H1 (cell line): Measurements from ENCODE around the gene SLC25A26. TPM values are rescaled to one million over a fixed set of nuclear protein-coding genes. Genes with fewer than 3 reads are reported as not detected.

Experiments
- CTCF ChIA-PET: fragments of 300-600 bp; sonication (Branson Sonifier 250); formaldehyde crosslinking; loops from one replicate; lab custom pipeline; 2021; ENCODE audit not compliant: partially characterized antibody; lab: Charles Lee
- POLR2A ChIA-PET: fragments of 300-600 bp; sonication (Branson Sonifier 250); formaldehyde crosslinking; loops from one replicate; lab custom pipeline; 2021; ENCODE audit warnings: inconsistent platforms; ENCODE audit not compliant: partially characterized antibody; lab: Charles Lee
- DNase-seq, 2 experiments: peaks; one replicate each; pipeline versions ENCODE4 v3.0.0 to v3.0.0-alpha.2; 2010 to 2022; ENCODE audit warnings: low spot score in 2 of 2, low read depth in 1 of 2, mixed read lengths in 1 of 2
- FAIRE-seq: peaks from 2 replicates; lab custom pipeline; 2011; peaks lifted over from hg19 to GRCh38; lab: Jason Lieb, UNC
- H2AFZ ChIP-seq: 2 replicates; pipeline ENCODE4 v1.8.1; 2012; ENCODE audit warnings: low read length, inconsistent platforms
- H2AK5ac ChIP-seq: 2 replicates; pipeline ENCODE4 v1.6.1; 2013; ENCODE audit warnings: low read depth, low read length
- H2BK120ac ChIP-seq: replicated peaks from 2 replicates; pipeline ENCODE3; 2013; ENCODE audit warnings: low read depth, low read length, inconsistent platforms
- H2BK12ac ChIP-seq: 2 replicates; pipeline ENCODE4 v1.6.1; 2013; ENCODE audit warnings: low read depth, low read length
- H2BK15ac ChIP-seq: 2 replicates; pipeline ENCODE4 v1.6.1; 2013; ENCODE audit warnings: low read length
- H2BK20ac ChIP-seq: 2 replicates; pipeline ENCODE4 v1.6.1; 2013; ENCODE audit warnings: low read length
- H2BK5ac ChIP-seq: 2 replicates; pipeline ENCODE4 v1.6.1; 2013; ENCODE audit warnings: low read depth, low read length
- H3K14ac ChIP-seq: 2 replicates; pipeline ENCODE4 v1.6.1; 2013; ENCODE audit warnings: inconsistent platforms; ENCODE audit not compliant: insufficient read length
- H3K18ac ChIP-seq: 2 replicates; pipeline ENCODE4 v1.6.1; 2013; ENCODE audit warnings: low read length; ENCODE audit errors: extremely low read depth
- H3K23ac ChIP-seq: 2 replicates; pipeline ENCODE4 v1.6.1; 2013; ENCODE audit warnings: inconsistent platforms; ENCODE audit not compliant: insufficient read length
- H3K23me2 ChIP-seq: 2 replicates; pipeline ENCODE4 v1.6.1; 2013; ENCODE audit warnings: low read depth, low read length
- H3K27ac ChIP-seq: 2 replicates; pipeline ENCODE4 v1.6.1; 2011; ENCODE audit warnings: low read depth, low read length, inconsistent platforms
- H3K27me3 ChIP-seq, 4 experiments: replicated peaks in 1 of 4; 1 replicate in 1 of 4; 2 replicates in 3 of 4; pipeline versions ENCODE4 v1.6.1 to v1.8.1; 2011 to 2013; ENCODE audit warnings: low read length in 3 of 4, mild to moderate bottlenecking in 3 of 4, inconsistent platforms in 2 of 4, mixed read lengths in 2 of 4, moderate library complexity in 1 of 4; ENCODE audit not compliant: control insufficient read depth in 3 of 4, insufficient read depth in 3 of 4; ENCODE audit errors: extremely low read depth in 1 of 4
- H3K36me3 ChIP-seq, 4 experiments: 2 replicates each; pipeline versions ENCODE4 v1.6.1 to v1.8.1; 2011 to 2013; ENCODE audit warnings: mild to moderate bottlenecking in 4 of 4, low read length in 3 of 4, moderate library complexity in 2 of 4, control low read depth in 1 of 4, inconsistent platforms in 1 of 4; ENCODE audit not compliant: insufficient read depth in 4 of 4, control insufficient read depth in 2 of 4
- H3K4ac ChIP-seq: replicated peaks from 2 replicates; pipeline ENCODE3; 2013; ENCODE audit warnings: low read length, low read depth, mixed read lengths, inconsistent platforms; ENCODE audit not compliant: insufficient read length
- H3K4me1 ChIP-seq, 4 experiments: replicated peaks in 1 of 4; 1 replicate in 1 of 4; 2 replicates in 3 of 4; pipeline versions ENCODE4 v1.6.1 to v1.8.1; 2011 to 2013; ENCODE audit warnings: low read length in 3 of 4, inconsistent platforms in 2 of 4, mixed read lengths in 1 of 4; ENCODE audit not compliant: insufficient read depth in 4 of 4, control insufficient read depth in 3 of 4
- H3K4me2 ChIP-seq, 2 experiments: 2 replicates each; pipeline versions ENCODE4 v1.6.1 to v1.8.1; 2011 to 2013; ENCODE audit warnings: low read depth in 2 of 2, low read length in 2 of 2, control low read depth in 1 of 2, inconsistent platforms in 1 of 2, mild to moderate bottlenecking in 1 of 2; ENCODE audit not compliant: insufficient read depth in 1 of 2
- H3K4me3 ChIP-seq, 4 experiments: fragments of 200-600, 300-600 bp in 1 of 4; sonication (generic), shearing (Covaris generic), sonication (Bioruptor Twin) in 1 of 4; 2 replicates each; pipeline versions ENCODE4 v1.5.1 to v1.8.1; 2011 to 2016; ENCODE audit warnings: low read length in 4 of 4, low read depth in 3 of 4, control low read depth in 2 of 4, inconsistent platforms in 2 of 4, mild to moderate bottlenecking in 2 of 4, mixed read lengths in 1 of 4, moderate library complexity in 1 of 4; ENCODE audit not compliant: insufficient read depth in 2 of 4; ENCODE audit errors: extremely low read depth in 1 of 4
- H3K56ac ChIP-seq: replicated peaks from 2 replicates; pipeline ENCODE3; 2013; ENCODE audit warnings: low read depth, mild to moderate bottlenecking, mixed read lengths, low read length, inconsistent platforms; ENCODE audit not compliant: insufficient read length
- H3K79me1 ChIP-seq: 2 replicates; pipeline ENCODE4 v1.6.1; 2013; ENCODE audit warnings: low read depth, low read length, control low read depth
- H3K79me2 ChIP-seq, 2 experiments: 2 replicates each; pipeline versions ENCODE4 v1.6.1 to v1.8.1; 2012 to 2013; ENCODE audit warnings: low read length in 2 of 2, mild to moderate bottlenecking in 2 of 2, inconsistent platforms in 1 of 2; ENCODE audit not compliant: insufficient read depth in 2 of 2, control insufficient read depth in 1 of 2
- H3K9ac ChIP-seq, 4 experiments: replicated peaks in 1 of 4; 1 replicate in 1 of 4; 2 replicates in 3 of 4; pipeline versions ENCODE4 v1.6.1 to v1.8.1; 2011 to 2013; ENCODE audit warnings: low read depth in 3 of 4, low read length in 3 of 4, control low read depth in 2 of 4, mild to moderate bottlenecking in 2 of 4, moderate library complexity in 2 of 4, inconsistent platforms in 1 of 4; ENCODE audit errors: extremely low read depth in 1 of 4
- H3K9me3 ChIP-seq, 2 experiments: 2 replicates each; pipeline versions ENCODE4 v1.6.1 to v1.8.1; 2012 to 2013; ENCODE audit warnings: mild to moderate bottlenecking in 2 of 2, moderate library complexity in 2 of 2, control low read depth in 1 of 2, inconsistent platforms in 1 of 2, low read depth in 1 of 2, low read length in 1 of 2, mixed read lengths in 1 of 2; ENCODE audit not compliant: insufficient read depth in 2 of 2
- H4K20me1 ChIP-seq, 2 experiments: replicated peaks in 1 of 2; 2 replicates each; pipeline versions ENCODE3 to v1.8.1; 2011 to 2013; ENCODE audit warnings: inconsistent platforms in 2 of 2, low read length in 2 of 2, mild to moderate bottlenecking in 1 of 2; ENCODE audit not compliant: insufficient read depth in 2 of 2, control insufficient read depth in 1 of 2
- H4K5ac ChIP-seq: 2 replicates; pipeline ENCODE4 v1.6.1; 2013; ENCODE audit warnings: low read length, low read depth, mixed read lengths, inconsistent platforms; ENCODE audit not compliant: insufficient read length
- H4K8ac ChIP-seq: 2 replicates; pipeline ENCODE4 v1.8.0; 2013; ENCODE audit warnings: mild to moderate bottlenecking, moderate library complexity, low read length, inconsistent platforms; ENCODE audit not compliant: insufficient read depth; ENCODE audit errors: extremely low read depth
- H4K91ac ChIP-seq: replicated peaks from 2 replicates; pipeline ENCODE3; 2013; ENCODE audit warnings: low read length, mixed read lengths, inconsistent platforms; ENCODE audit not compliant: insufficient read length
- BACH1 ChIP-seq: IDR thresholded peaks from 2 replicates; pipeline ENCODE4 v1.6.1; 2012; ENCODE audit warnings: low read length, improper control_type of control experiment
- BRCA1 ChIP-seq: IDR thresholded peaks from 2 replicates; pipeline ENCODE4 v1.6.1; 2012; ENCODE audit warnings: low read depth, low read length, improper control_type of control experiment
- WGBS, 2 experiments: shearing (Covaris generic) in 1 of 2; methylation state at CpG; one replicate each; pipeline versions ENCODE4 v1.1.6 to v1.1.7; 2013 to 2015; ENCODE audit warnings: low lambda C conversion rate in 2 of 2, mixed read lengths in 2 of 2, inconsistent platforms in 1 of 2, low coverage in 1 of 2, missing lambda C conversion rate in 1 of 2; ENCODE audit not compliant: insufficient replicate concordance in 2 of 2, insufficient coverage in 1 of 2, insufficient read length in 1 of 2; ENCODE audit errors: extremely low coverage in 1 of 2, missing lambda C conversion rate in 1 of 2; 5-methylcytosine and 5-hydroxymethylcytosine counted together
- polyA plus RNA-seq, 7 experiments: library from polyadenylated mRNA; depleted of rRNA in 3 of 7; stranded (reverse) in 5 of 7; unstranded in 2 of 7; fragments of >200 nt in 5 of 7; fragments of 200-250 nt in 2 of 7; gene quantifications; 1 replicate in 5 of 7; 2 replicates in 1 of 7; 4 replicates in 1 of 7; pipeline versions ENCODE4 v1.2.1 to v1.2.3, GENCODE V29; 2011 to 2013; ENCODE audit warnings: missing spikeins in 2 of 7, mixed read lengths in 2 of 7
- total RNA-seq: library from RNA; stranded (reverse); fragmentation: NEBNext Ultra II Directional; extraction: Animal tissue kit (Norgen Biotek cat#: 25700); gene quantifications from 2 replicates; pipeline ENCODE4 v1.2.1, GENCODE V29; 2021

Gene SLC25A26
- total and polyA plus RNA-seq, 2 of the 8 experiments (the other 6 are each of a cell fraction or from before 2014, with no cell fraction given): 30.0 to 37.0 TPM

DNA sequence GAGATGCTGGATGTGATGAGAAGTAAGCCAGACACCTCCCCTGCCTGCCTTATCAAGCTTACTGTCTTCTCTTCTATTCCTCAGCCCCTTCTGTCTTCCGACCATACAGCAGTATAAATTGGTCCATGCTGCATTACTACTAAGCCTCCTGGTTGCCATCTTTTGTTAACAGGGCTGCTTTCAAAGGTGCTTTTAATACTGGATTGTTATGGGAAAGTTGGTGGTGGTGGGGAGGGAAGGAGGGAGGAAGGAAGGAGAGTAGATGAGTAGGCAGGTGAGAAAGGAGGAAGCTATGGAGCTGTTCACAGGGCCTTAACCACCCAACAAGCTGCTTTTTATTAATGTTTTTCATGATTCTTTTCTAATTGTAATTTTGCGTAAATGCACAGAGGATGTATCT, 114.9 kb downstream of the SLC25A26 start:
- WGBS, 2 experiments: 61% methylated on average over 2 of the region's 2 CpGs; no CpG with 5 or more reads in 1 of the 2 experiments

More for the DNA sequence above, 114.9 kb downstream of the SLC25A26 start:
- no peaks in the 10 kb centered on the region for H3K9me3 ChIP-seq
- H3K27ac ChIP-seq: no peak overlapping the region
- H2BK120ac ChIP-seq: no peak overlapping the region
- peak overlapping the region; percentile 35 to 45; a peak in 3 of 4 replicates for H3K4me2 ChIP-seq
- DNase-seq: no peak
- no peak overlapping the region for H2BK5ac ChIP-seq
- no peaks in the 10 kb centered on the region for H3K27me3 ChIP-seq
- H2BK12ac ChIP-seq: no peak overlapping the region
- no peak overlapping the region for H3K14ac ChIP-seq
- H3K79me1 ChIP-seq: no peaks in the 10 kb centered on the region
- POLR2A ChIA-PET: no interaction called here
- H3K23ac ChIP-seq: no peak overlapping the region
- no peak overlapping the region for H3K9ac ChIP-seq
- H3K4me1 ChIP-seq: peaks cover 0 to 5% (median 4%) of the 10 kb centered on the region in 4 experiments; a peak in 4 of 7 replicates
- H2BK20ac ChIP-seq: no peak overlapping the region
- no peak overlapping the region for H2AK5ac ChIP-seq
- no peak overlapping the region for H3K4me3 ChIP-seq
- no peak for FAIRE-seq
- no peaks in the 10 kb centered on the region for H3K23me2 ChIP-seq
- CTCF ChIA-PET: interaction anchor here (1.1 to 1.2 kb wide), 2 partner anchors 90 to 495 kb away, joined by 3 read pairs; no protein-coding TSS in a partner anchor
- H3K4ac ChIP-seq: no peak overlapping the region
- H4K91ac ChIP-seq: no peak overlapping the region
- no peak overlapping the region for H2AFZ ChIP-seq
- no peaks in the 10 kb centered on the region for H3K36me3 ChIP-seq
- H4K20me1 ChIP-seq: no peaks in the 10 kb centered on the region
- 0 out of 4 replicates have a peak, but pooled peaks cover 0 to 3% of the 10 kb centered on the region in 2 experiments for H3K79me2 ChIP-seq
- no peak overlapping the region for H2BK15ac ChIP-seq
- no peak overlapping the region for H4K8ac ChIP-seq
- no peak overlapping the region for H4K5ac ChIP-seq
- no peak overlapping the region for H3K18ac ChIP-seq
- TF ChIP-seq BACH1 (no peak), BRCA1 (no peak)
- TF ChIP-seq, all 59 proteins: peak for 0
- H3K56ac ChIP-seq: no peak overlapping the region
